ENCODE results near the gene RARRES2.

DNA sequence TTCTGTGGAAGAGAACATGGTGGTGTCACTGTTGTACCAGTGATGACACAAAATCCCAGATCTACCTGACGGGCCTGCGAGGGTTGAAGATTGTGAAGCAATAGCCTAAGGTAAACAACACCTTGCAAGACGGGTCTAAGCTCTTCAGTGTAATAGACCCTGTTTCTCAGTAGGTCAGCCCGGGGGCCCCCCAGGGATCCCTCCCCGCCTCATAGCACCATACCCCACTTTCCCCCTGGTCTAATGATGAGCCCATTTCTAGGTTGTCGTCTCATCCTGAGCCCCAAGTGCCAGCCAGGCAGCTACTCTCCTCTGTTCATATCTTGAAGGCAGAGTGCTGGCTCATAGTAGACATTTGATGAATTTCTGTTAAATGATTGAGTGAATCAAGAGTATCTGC lies 15.5 kb downstream of the RARRES2 start:
- no peak for TF ChIP-seq POLR2AphosphoS5 (IDR thresholded peaks at IDR 0.05; ENCODE audit: low read depth, low read length)
- TF ChIP-seq, protein P1, sequence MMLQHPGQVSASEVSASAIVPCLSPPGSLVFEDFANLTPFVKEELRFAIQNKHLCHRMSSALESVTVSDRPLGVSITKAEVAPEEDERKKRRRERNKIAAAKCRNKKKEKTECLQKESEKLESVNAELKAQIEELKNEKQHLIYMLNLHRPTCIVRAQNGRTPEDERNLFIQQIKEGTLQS (IDR thresholded peaks at IDR 0.05), result no peak
- no peak for TF ChIP-seq RAD21 (IDR thresholded peaks at IDR 0.05; ENCODE audit: low read depth)
- no peak for TF ChIP-seq ZBTB33 (IDR thresholded peaks at IDR 0.05; ENCODE audit: extremely low read depth, insufficient replicate concordance, low read length)
- TF ChIP-seq, protein P2, sequence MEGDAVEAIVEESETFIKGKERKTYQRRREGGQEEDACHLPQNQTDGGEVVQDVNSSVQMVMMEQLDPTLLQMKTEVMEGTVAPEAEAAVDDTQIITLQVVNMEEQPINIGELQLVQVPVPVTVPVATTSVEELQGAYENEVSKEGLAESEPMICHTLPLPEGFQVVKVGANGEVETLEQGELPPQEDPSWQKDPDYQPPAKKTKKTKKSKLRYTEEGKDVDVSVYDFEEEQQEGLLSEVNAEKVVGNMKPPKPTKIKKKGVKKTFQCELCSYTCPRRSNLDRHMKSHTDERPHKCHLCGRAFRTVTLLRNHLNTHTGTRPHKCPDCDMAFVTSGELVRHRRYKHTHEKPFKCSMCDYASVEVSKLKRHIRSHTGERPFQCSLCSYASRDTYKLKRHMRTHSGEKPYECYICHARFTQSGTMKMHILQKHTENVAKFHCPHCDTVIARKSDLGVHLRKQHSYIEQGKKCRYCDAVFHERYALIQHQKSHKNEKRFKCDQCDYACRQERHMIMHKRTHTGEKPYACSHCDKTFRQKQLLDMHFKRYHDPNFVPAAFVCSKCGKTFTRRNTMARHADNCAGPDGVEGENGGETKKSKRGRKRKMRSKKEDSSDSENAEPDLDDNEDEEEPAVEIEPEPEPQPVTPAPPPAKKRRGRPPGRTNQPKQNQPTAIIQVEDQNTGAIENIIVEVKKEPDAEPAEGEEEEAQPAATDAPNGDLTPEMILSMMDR (IDR thresholded peaks at IDR 0.05 in 2 of 3, conservative IDR thresholded peaks at IDR 0.05 in 1 of 3; ENCODE audit: borderline replicate concordance in 1 of 3, insufficient read depth in 1 of 3, low read depth in 2 of 3, low read length in 2 of 3), result no peak

All from HCT116 (cell line).